Effector CD8-positive, alpha-beta T cell (primary cell): ENCODE results near the gene PDCD1.
"Not testable (repeated sequence)": the region's sequence is repeated elsewhere in the genome, so short reads cannot be mapped to it uniquely, and the experiment has no call there.

Experiments used
- DNase-seq: peaks from one replicate; lab custom pipeline; 2025; lab: John Stamatoyannopoulos, UW

PDCD1 gene

GRCh38 chr2:241800198-241800903 lies 58.3 kb downstream of the PDCD1 start:
- DNase-seq: not testable (repeated sequence)
